Measurements from ENCODE around the gene CDH13.

CDH13 gene

DNA sequence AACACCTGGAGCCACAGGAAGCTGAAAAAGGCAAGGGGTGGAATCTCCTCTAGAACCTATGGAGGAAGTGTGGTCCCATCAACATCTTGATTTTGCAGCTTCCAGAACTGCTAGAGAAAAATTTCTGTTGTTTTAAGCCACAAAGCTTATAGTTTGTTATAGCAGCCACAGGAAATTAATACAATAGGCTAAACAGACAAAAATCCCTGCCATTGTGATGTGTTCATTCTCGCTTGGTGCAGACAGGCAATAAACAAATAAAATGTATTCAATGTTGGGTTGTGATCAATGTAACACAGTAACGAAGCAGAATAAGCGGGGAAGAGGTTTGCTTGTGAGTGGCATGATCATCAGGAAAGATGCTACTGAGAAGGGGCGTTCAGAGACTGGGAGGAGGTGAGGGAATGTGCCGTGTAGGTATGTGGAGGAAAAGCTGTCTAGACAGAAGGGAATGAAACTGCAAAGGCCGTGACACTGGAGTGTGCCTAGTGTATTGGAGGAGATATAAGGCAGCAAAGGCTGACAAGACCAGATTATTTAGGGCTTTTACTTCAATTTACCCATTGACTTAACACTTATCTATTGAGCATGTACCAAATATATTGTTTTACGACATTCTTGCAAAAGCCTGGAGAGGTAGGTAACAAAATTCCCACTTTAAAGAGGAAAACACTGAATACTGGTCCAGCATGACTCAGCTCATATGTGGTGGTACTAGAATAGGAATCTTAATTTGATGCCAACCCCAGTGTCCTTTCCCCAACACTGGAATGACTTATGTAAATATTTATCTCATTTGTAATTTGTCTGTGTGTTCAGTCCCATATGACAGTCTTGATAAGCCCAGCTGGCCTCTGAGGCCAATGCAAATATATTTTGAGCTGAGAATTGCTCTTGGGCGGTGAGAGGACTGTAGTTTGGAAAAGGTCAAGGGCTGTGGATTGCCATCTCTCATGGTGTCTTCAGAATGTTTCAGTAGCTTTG, 375.9 kb downstream of the CDH13 start:
- no peak for DNase-seq (ENCODE audit: low spot score)

DNA sequence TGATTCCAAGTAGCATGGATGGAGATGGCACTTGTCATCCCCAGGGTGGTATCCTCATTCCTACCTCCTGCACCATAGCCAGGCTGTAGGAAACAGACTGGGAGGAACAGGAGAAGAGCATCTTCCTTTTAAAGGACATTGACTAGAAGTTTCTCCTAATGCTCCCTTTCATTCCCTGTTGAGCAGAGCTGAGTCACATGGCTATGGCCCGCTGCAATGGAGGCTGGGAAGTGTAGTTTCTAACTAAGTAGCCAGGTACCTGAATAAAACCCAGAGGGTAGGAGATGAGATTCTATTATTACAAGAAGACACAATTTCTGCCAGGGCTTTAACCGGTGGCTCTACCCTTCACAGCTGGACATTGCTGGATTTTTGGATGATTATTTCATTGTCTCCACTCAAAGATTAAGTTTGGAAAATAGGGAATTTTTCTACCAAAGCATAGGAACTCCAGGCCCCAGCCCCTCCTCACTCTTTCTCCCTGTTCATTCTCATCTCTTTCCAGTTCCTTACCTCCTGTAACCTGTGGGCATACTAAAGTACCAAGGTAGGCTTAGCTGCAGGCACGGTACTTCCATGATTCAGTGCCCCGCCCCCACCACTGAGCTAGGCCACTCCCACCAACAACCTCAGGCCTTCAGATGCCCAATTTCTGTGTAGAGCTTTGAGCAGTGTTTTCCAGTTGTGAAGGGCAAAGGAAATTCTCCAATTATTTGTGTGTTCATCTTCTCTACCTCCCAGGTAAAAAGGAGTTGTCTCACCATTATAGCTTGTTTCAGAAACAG, 378.3 kb downstream of the CDH13 start:
- DNase-seq (ENCODE audit: low spot score), result no peak

DNA sequence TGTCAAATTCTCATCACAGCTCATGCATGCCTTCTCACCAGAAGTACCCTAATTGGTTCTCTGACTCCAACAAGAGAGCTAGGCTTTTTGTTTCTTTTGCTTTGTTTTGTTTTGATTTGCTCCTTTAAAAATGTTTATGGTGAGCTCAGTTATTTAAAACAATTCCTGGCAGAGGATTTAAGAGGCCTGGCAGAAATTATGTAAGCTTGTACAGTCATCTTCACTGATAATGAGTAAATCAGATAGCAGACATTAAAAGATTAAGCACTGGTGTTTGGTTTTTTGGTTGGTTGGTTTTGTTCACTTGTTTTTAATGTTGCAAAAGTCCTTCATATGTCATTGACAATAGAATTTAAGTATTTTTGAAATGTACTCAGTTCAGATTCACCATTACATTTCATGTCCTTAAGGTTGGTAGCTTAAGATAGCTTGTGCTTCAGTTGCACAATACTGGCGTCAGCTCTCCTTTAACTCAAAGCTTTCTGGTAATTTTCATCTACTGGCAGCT, 378.9 kb downstream of the CDH13 start:
- no peak for DNase-seq (ENCODE audit: low spot score)

DNA sequence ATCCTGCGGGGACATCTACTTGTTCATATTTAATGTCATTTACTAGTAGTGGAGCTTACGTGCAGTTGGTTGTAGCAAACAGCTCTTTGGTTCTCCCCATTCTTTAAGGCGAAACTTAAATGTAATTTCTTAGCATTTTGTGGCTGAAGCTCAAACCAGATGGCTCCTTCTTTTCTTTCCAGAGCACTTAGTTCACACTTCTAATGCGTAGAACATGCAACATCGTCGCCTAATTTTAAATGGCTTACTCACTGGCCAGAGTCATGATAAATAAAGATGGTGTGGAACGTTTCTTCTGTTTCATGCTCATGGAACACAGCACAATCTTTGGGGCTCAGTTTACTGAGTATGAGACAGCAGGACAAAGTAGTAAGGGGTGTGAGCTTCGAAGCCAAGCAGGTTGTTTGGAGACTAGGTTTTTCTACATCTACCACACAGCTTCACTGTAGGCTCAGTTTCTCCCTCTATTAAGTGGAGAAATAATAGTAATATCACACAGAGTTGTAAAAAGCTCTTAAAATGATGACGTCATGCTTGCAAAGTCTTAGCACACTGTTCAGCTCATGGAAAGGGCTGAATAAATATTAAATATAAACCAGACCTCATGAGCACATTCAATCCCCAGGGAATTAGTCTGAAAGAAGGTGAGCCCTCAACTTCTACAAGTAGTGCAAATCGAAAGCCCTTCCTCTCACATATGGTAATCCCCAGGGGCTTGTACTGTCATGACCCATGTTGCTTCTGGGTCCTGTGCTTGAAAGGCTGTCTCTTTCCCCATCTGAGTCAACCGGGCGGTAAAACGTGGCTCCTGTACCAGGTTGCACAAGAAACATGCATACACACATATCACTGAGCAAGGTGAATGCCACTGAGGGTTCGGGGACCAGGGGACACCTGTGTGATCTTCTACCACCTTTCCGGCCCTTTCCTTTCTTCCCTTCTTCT, 384.3 kb downstream of the CDH13 start:
- DNase-seq (ENCODE audit: low spot score), result no peak

DNA sequence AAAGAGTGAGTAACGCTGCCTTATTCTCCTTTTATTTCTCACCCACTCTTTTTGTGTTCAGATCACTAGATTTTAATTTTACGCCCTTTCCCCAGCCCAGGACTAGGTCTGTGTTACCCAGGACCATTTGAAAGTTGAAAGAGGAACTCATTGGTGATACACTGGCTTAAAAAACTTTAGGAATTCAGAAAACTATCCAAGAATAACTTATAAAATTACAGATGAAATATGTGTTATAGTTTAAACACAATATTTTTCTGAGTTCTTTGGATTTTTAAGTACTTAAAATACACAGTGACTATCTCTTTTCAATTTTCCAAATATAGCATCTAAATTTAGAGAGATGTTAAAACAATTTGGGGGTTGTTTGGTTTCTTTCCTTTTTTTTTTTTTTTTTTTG, 385.2 kb downstream of the CDH13 start:
- DNase-seq (ENCODE audit: low spot score), result no peak

DNA sequence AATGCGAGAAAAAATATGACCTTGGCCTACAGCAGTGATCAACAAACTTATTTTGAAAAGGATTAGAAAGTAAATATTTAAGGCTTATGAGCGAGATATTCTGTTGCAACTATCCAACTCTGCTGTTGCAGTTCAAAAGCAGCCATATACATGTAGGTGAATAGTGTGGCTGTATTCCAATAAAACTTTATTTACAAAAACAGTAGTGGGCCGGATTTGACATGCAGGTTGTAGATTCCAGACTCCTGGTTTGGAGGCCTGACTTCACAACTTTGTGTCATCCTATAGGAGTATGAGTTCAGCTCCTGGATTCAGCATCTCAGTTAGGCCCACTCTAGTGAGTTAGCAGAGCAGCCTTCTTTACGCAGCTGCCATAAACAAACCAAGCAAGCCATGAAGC, 386.3 kb downstream of the CDH13 start:
- DNase-seq (ENCODE audit: low spot score), result no peak

DNA sequence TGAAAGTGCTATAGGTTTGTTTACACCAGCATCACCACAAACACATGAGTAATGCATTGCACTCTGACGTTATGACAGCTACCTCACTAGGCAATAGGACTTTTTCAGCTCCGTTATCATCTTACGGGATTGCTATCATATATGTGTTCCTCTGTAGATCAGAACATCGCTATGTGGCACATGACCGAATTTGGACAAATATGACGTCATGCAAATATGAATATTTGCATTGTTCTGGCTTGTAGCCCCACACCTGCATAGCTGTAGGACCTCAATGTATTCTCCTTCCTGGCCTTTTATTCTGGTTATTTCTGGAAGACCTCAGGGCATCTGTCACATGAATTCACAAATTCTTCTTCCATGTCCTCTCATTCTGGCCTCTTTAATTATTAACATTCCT, 393.2 kb downstream of the CDH13 start:
- no peak for DNase-seq (ENCODE audit: low spot score)

DNA sequence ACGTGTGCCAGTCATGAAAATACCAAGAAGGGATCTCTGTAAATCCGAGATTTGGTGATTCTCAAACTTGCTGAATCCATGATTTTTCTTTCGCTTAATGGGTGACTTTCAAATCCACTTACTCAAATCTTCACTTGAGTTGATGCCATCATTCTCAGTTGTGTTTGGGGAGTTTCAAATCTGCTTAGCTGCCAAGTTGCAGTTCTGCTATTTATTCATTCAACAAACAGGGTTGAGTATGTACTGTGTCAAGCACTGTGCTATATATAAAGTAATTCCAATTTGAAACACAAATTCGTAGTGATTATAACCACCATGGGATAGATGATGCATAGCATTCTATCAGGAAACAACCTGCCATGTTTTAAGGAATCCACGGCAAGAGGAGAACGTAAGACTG, 394.3 kb downstream of the CDH13 start:
- no peak for DNase-seq (ENCODE audit: low spot score)

DNA sequence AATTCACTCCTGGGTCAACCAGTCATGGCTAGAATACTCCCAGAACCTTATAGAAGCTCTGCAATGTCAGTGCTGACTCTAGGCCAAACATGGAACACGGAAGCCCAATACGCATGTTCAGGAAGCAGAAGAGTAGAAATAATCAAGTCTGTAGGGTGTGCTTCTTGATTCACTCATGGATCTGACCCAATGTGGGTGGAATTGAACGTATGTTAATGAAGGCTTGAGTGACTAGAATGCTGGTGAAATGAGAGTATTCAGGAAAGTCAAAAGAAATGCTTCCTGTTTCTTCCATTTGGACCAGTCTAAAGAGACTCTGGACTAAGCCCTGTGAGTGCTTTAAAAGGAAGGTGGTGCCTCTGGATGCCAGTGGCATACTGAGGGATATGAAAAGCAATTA, 395.0 kb downstream of the CDH13 start:
- DNase-seq (ENCODE audit: low spot score), result no peak

DNA sequence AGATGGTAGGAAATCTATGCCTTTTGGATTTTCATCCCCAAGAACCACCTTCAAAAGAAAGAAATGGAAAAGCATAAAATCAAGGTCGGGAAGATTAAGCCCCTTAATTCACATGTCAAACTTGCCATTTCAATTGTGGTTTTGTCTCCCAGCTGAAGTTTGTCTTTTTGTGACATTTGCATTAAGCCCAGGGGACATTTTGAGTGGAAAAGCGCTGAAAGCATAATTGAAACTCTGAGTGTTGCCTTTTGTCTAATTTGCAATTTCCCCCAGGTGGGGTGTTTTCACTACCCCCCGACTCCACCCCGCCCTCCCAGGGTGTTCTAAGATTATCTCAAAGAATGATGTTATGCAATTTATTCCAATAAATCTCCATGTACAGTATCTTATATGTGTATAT, 396.2 kb downstream of the CDH13 start:
- DNase-seq (ENCODE audit: low spot score), result no peak

DNA sequence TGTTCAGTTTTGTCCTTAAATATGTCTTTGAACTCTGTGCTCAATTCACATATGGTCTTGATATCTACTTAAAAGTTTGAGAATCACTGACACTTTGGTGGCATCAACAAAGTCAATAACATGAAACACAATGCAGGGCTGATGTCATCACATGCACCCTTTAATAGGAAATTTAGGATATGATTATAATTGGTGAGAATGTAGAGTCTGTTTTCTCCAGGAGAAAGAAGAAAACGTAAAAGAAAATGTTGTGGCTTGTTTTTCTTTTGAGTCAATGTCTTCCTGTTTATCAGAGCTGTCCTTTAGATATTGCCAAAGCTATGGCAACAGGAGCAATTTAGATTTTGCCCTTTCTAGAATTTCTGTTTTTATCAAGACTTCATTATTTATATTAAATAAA, 396.9 kb downstream of the CDH13 start:
- DNase-seq (ENCODE audit: low spot score), result no peak

DNA sequence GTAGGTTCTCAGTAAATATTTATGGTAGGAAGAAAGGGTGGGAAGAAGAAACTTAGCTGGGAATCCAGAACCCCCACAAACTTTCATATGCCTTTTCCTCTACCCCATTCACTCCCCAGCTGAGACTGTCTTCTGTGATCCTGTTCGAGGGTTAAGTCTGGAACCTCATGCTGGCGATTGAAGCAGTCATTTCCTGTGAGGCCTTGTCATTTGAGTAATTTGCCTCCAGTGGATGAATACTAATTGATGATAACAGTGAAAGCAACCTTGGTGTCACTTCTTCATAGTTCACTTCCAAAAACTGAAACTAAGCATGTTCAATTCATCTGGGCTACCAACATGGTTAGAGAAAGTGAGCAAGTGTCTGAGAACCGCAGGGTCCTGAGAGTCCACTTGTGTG, 401.2 kb downstream of the CDH13 start:
- DNase-seq (ENCODE audit: low spot score), result no peak

DNA sequence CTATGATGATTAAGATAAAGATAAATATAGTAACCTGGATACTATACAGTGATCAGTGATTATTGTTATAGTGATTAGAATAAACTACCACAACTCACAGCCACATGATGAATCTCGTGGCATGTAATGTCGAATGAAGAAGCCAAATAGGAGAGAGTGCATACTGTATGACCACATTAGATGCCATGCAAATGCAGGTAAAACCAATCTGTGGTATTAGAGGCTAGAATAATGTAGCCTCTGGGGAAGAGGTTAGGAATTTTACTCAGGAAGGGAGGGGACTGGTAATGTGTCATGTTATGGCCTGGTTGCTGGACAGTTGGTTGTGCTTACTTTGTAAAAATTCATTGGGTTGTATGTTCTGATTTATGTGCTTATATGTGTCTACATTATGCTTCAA, 402.7 kb downstream of the CDH13 start:
- no peak for DNase-seq (ENCODE audit: low spot score)

DNA sequence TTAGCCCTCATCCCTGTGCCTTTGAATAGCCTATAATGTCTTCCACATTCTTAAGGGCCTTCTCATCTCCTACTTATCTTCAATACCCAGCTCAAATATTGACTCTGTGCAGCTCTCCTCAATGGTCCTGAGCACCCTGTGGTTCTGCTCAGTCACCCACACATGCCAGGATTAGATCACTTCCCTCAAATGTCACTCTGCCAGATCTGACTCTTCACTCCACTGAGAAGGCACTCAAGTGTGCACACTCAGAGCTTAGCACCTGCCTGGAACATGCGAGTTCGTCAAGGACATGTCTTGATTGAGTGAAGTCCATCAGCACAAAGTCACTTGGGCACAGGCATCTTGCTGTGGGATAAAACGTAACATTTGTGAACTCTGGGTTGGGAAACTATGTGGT, 404.8 kb downstream of the CDH13 start:
- no peak for DNase-seq (ENCODE audit: low spot score)

DNA sequence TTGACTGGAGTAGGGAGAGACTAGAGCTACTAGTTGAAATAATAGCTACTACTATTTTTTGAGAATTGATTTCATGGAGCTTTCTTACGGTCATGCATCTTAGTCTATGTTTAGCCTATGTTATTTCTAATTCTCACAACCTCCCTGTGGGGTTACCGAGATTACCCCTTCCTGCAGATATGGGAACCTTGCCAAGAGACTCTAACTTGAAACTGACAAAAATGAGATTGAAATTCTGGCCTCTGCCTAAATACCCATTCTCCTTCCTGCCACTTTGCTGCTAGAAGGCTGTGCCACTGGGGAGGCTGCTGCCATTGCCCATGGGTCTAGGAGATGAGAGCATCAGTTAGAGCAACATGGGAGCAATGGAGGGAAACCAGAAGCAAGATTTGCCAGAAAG, 410.3 kb downstream of the CDH13 start:
- DNase-seq (ENCODE audit: low spot score), result no peak

DNA sequence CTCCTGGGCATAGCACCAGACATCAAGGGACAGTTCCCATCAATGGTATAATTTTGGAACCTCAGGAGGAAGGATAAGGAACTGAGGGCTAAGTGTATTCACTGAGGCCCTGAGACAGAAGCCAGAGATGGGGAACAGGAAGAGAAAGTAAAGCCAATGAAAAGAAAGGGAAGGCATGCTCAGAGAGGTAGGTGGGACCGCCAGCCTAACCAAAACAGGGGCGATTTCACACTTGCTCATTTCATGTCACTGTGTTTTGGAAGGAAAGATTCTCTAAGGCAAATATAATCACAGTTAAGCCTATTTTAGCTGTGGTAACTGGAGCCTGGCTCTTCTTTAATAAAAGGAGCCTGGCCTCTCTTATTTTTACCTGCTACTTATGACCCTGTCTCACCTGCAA, 411.1 kb downstream of the CDH13 start:
- no peak for DNase-seq (ENCODE audit: low spot score)

DNA sequence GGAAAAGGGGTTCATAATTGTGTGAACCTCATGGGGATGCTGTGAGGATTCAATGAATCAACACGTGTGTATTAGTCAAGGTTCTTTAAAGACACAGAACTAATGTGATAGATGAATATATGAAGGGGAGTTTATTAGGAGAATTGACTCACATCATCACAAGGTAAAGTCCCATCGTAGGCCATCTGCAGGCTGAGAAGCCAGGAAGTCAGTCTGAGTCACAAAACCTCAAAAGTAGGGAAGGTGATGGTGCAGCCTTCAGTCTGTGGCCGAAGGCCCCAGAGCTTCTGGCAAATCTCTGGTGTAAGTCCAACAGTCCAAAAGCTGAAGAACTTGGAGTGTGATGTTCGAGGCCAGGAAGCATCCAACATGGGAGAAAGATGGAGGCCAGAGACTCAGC, 413.4 kb downstream of the CDH13 start:
- no peak for DNase-seq (ENCODE audit: low spot score)

DNA sequence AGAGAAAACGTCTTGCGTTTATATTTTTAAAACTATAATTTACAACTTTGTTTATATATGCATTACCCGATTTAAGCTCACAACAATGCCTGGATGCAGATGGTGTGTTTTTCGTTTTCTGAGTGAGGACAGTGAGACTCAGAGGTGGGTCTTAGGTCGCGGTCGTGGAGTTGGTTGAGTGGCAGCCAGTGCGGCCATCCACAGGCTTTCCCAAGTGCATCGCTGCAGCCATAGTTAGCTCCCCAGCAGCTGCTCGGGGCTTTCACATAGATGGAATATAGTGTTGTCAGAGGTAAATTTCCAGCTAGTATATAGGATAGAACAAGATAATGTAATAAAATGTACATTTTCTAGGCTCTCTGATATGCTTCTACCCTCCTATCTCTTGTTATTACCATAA, 417.8 kb downstream of the CDH13 start:
- DNase-seq (ENCODE audit: low spot score), result no peak

DNA sequence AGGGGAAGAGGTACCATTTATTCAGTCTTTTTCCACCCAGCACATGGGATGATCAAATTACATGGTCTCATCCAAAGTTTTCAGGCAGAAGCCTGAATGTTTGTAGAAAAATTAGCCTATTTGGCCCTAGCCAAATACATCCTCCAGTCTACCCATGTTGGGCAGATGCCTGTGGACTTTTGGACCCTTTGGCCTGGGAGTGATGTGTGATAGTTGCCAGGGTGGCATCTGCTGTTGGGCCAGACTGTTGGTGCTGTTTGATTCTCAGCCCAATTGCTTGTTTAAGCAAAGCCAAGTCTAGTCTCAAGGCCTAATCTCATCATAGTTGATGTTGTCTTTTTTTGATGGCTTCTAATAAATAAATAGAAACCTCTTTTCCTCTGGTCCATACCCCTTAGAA, 419.0 kb downstream of the CDH13 start:
- DNase-seq (ENCODE audit: low spot score), result no peak

DNA sequence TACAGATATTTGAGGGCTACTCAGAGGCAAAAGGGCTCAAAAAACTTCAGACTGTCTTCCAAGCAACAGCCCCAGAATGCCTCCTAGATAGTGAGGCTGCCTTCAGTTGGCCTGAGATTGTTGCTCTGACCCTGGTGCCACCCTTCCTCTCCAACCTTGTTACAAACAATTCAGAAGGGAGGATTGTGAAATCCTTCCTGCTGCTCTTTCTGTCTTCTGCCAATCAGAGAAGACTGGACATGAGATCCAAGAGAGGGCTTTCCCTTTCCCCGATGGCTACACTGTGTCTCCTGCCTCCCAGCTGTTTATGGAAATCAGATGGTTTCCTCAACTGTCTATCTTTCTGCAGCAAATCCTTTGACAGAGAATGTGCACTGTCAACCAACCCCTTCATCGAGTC, 419.9 kb downstream of the CDH13 start:
- no peak for DNase-seq (ENCODE audit: low spot score)

DNA sequence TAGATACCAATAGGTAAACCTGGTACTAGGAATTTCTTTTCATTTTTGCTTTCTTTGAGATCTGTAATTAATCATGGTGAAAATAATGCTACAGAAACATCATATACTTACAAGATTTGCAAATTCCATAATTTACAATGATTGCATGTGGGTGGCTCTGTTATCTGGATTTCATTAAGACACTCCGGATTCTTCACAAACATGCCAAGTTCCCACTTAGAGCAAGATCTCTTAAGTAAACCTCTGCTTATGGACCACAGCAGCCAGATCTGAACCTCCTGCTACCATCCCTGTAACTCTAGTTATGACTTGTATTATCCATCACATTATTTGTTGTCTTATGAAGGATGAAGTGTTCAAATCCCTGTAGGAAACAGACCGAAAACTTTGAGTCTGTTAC, 424.7 kb downstream of the CDH13 start:
- no peak for DNase-seq (ENCODE audit: low spot score)

DNA sequence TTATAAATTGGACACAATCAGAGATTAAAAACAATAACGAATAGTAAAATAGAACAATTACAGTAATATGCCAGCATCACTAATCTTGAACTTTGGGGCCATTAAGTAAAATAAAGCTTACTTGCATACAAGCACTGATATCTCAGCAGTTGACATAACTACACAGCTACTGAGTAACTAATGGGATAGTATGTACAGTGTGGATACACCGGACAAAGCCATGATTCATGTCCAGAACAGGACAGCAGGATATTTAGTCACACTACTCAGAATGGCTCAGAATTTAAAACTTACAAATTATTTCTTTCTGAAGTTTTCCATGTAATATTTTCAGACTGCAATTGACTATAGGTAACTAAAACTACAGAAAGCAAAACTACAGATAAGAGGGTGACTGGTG, 427.5 kb downstream of the CDH13 start:
- no peak for DNase-seq (ENCODE audit: low spot score)

Measured in HuH-7 (cell line).